GM18502 (cell line): ENCODE results near the gene NPBWR2.

Experiments
- ATAC-seq: cut with Tn5 transposase; IDR thresholded peaks from one replicate; pipeline ENCODE4 v1.9.1; 2021; ENCODE audit warnings: mild to moderate bottlenecking; ENCODE audit not compliant: unreplicated experiment, poor library complexity

Gene NPBWR2

DNA sequence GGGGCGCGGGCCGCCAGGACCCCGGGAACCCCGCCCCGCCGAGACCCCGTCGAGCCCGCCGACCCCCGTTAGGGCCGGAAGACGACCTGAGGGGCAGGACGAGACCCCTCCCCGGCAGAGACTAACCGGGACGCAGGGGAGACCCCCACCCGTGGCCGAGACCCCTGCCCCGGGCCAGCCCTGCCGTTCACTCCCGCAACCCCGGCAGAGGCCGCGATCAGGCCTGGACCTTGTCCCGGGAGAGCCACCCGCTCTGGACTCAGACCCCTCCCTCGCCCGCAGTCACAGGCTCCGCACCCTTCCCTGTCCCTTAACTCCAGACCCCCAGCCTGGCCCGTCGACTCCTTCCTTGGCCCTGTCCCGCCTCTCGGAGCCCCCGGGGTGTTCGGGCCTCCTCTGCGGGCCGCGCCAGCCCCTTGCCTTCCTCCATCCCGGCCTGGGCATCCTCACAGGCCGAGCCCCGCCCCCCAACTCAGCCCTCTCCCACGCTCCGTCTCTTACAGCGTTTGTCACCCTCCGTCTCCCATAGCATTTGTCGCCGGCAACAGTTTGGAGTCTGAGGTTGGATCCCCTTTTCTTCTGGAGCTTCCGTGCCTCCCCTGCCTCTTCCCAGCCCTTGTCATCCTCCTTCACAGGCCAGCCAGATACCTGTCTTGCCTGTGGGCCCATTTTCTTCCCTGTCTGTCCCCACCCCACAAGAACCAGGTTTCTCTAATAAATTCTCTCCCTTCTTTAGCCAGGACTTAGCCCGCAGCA, 43.8 kb downstream of the NPBWR2 start:
- peak; percentile 8 for ATAC-seq

- peak; percentile 77 for ATAC-seq
Measured at GRCh38 chr20:64062596-64063388, 44.6 kb downstream of the NPBWR2 start, which contains the start of gene TCEA2. TCEA2 (plus strand) TSS chr20:64063198; CDS start chr20:64063313, 115 bp downstream.

DNA sequence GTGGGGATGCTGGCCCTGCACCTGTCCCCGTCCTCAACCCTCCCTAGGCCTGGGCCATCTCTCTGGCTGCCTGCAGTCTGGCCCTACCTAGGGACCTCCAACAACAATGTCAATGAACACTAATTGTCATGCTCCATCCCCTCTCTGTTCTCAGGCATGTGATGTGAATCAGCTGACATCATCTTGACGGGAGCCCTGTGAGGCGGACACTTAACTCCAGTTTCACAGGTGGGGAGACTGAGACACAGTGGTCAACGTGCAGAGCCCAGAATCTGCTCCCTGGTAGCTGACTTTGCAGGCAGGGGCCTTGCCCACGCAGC, 45.1 kb downstream of the NPBWR2 start:
- no peak for ATAC-seq

GRCh38 chr20:64058536-64058935, 48.8 kb downstream of the NPBWR2 start:
- ATAC-seq: no peak

GRCh38 chr20:64057628-64058498, 49.5 kb downstream of the NPBWR2 start:
- no peak for ATAC-seq

- no peak for ATAC-seq
Measured at GRCh38 chr20:64056889-64057627, 50.3 kb downstream of the NPBWR2 start.

- no peak for ATAC-seq
Measured at GRCh38 chr20:64056639-64056888, 50.8 kb downstream of the NPBWR2 start.

- no peak for ATAC-seq
Measured at GRCh38 chr20:64055893-64056638, 51.3 kb downstream of the NPBWR2 start.

DNA sequence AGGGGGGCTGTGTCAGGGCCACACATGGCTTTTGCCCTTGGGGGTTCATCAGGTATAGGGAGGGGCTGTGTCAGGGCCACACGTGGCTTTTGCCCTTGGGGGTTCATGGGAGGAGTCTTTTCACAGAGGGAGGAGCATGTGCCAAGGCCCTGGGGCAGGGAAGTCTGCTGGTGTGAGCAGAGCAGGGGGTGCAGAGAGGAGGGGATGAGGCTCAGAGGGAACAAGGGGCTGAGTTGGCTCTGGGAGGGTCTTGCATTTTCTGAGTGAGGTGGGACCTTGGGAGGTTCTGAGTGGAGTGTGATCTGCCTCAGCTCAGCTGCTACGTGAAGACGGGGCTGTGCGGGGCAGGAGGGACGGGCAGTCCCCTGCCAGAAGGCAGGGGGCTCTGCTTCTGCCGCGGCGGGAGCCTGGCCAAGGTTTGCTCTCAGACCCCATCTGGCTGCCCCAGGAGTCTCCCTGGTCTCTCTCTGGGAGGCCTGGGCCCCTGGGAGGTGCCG, 51.9 kb downstream of the NPBWR2 start:
- ATAC-seq: no peak

DNA sequence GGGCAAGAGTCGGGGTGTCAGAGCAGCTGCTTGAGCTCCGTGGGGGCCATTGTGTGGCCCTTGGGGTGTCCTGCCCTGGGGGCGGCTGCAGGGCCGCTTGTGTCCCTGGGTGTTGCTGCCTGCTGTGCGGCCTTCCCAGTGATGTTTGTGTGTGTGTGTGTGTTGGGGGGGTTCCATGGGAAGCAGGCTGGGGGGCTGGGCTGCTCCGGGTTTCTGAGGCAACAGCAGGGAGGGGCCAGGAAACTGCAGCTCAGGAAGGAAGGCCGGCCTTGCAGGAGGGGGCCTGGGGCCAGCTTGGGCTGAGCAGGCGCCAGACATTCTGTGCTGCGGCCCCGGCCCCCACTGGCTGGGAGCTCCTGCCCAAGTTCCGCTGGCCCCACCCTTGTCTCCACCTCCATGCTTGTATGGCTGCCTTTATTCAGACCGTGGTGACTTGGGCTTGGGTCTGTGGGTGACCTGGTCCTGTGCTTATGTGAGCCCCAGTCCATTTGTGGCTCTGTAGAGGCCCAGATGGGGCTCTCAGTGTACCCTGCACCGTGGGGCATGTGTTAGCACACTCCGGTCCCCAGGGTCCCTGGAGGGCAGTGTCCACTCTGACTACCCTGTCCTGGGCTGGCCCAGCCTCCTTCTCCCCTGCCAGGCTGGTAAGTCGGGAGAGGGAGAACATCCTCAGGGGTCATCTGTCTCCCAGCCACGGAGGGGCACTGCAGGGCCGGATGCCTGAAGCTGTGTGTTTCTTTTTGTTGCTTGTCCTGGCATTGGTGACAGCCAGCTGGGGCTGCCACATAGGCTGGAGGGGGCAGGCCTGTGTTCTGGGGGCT, 53.3 kb downstream of the NPBWR2 start:
- ATAC-seq: no peak
